HL-60/S4 treated with retinoic acid at 250 ng/mL for 4 days and 3 days (cell line): ENCODE data around the gene SLC6A3.
"Not testable (repeated sequence)": the region's sequence is repeated elsewhere in the genome, so short reads cannot be mapped to it uniquely, and the experiment has no call there.

Source experiments
- in situ Hi-C: fragments of 300-500 bp; cut with MboI; formaldehyde crosslinking; loops from 2 replicates; pipeline ENCODE4 v1.7.0; 2022; ENCODE audit warnings: low sequenced_read_pairs

SLC6A3 gene

GRCh38 chr5:1478271-1479035 is 33.2 kb upstream of the SLC6A3 start:
- in situ Hi-C loops, result no loop called here

GRCh38 chr5:1477341-1477740 is 32.1 kb upstream of the SLC6A3 start:
- in situ Hi-C loops, result no loop called here

- in situ Hi-C loops, result no loop called here
These were observed 31.7 kb upstream of the SLC6A3 start for GRCh38 chr5:1476967-1477310.

- in situ Hi-C loops, result no loop called here
These were observed 31.1 kb upstream of the SLC6A3 start for GRCh38 chr5:1476181-1476966.

- in situ Hi-C loops, result not testable (repeated sequence)
These were observed 30.3 kb upstream of the SLC6A3 start for GRCh38 chr5:1475544-1475900.

- in situ Hi-C loops, result no loop called here
These were observed 29.8 kb upstream of the SLC6A3 start for GRCh38 chr5:1474866-1475543.

- in situ Hi-C loops, result no loop called here
These were observed 29.1 kb upstream of the SLC6A3 start for GRCh38 chr5:1474183-1474839.

- in situ Hi-C loops, result no loop called here
These were observed 28.5 kb upstream of the SLC6A3 start for GRCh38 chr5:1473746-1474145.

- in situ Hi-C loops, result no loop called here
These were observed 27.9 kb upstream of the SLC6A3 start for GRCh38 chr5:1472964-1473628.

- in situ Hi-C loops, result no loop called here
These were observed 27.0 kb upstream of the SLC6A3 start for GRCh38 chr5:1471997-1472963.

GRCh38 chr5:1471240-1471853 is 26.1 kb upstream of the SLC6A3 start:
- in situ Hi-C loops, result no loop called here

- in situ Hi-C loops, result no loop called here
These were observed 25.5 kb upstream of the SLC6A3 start for GRCh38 chr5:1470762-1471211.

- in situ Hi-C loops, result no loop called here
These were observed 23.6 kb upstream of the SLC6A3 start for GRCh38 chr5:1468629-1469527.

GRCh38 chr5:1468247-1468612 is 23.0 kb upstream of the SLC6A3 start:
- in situ Hi-C loops, result no loop called here

GRCh38 chr5:1467341-1468246 is 22.4 kb upstream of the SLC6A3 start:
- in situ Hi-C loops, result no loop called here

- in situ Hi-C loops, result no loop called here
These were observed 21.5 kb upstream of the SLC6A3 start for GRCh38 chr5:1466631-1467265.

GRCh38 chr5:1465966-1466471 is 20.8 kb upstream of the SLC6A3 start:
- in situ Hi-C loops, result no loop called here
